Activated CD8-positive, alpha-beta T cell treated with anti-CD3 and anti-CD28 coated beads for 36 hours (primary cell): ENCODE data around the gene ENTPD3. TPM values are rescaled to one million over a fixed set of nuclear protein-coding genes. Genes with fewer than 3 reads are reported as not detected.
A peak's percentile ranks its signal among the peaks of the same experiment; 100 is the strongest.
"Not testable (repeated sequence)": the region's sequence is repeated elsewhere in the genome, so short reads cannot be mapped to it uniquely, and the experiment has no call there.

Experiments
- ATAC-seq: fragments of 200-7000 bp; cut with Tn5 transposase; one replicate; pipeline ENCODE4 v1.10.0; 2021; ENCODE audit warnings: mild to moderate bottlenecking, moderate library complexity
- CTCF ChIA-PET: fragments of 350-600 bp; sonication (Branson Sonifier 250); formaldehyde crosslinking; loops from one replicate; lab custom pipeline; 2021; ENCODE audit warnings: antibody characterized with exemption; lab: Charles Lee
- POLR2A ChIA-PET: fragments of 350-600 bp; sonication (Branson Sonifier 250); formaldehyde crosslinking; loops from one replicate; lab custom pipeline; 2021; ENCODE audit warnings: antibody characterized with exemption; lab: Charles Lee
- DNase-seq: peaks from one replicate; pipeline ENCODE4 v3.0.0-alpha.2; 2020
- H3K27ac Mint-ChIP-seq: one replicate; pipeline ENCODE4 v1.8.0; 2021; ENCODE audit warnings: mild to moderate bottlenecking, mixed read lengths
- H3K27me3 Mint-ChIP-seq: one replicate; pipeline ENCODE4 v1.8.0; 2021; ENCODE audit warnings: mixed read lengths
- H3K36me3 Mint-ChIP-seq: one replicate; pipeline ENCODE4 v1.8.0; 2021; ENCODE audit warnings: low read depth, mixed read lengths
- H3K4me1 Mint-ChIP-seq: one replicate; pipeline ENCODE4 v1.8.0; 2021; ENCODE audit warnings: low read depth, mixed read lengths
- H3K4me3 Mint-ChIP-seq: one replicate; pipeline ENCODE4 v1.8.0; 2021; ENCODE audit warnings: mild to moderate bottlenecking, moderate library complexity, mixed read lengths
- H3K9me3 Mint-ChIP-seq: one replicate; pipeline ENCODE4 v1.8.0; 2021; ENCODE audit warnings: mixed read lengths
- CTCF ChIP-seq: fragments of 200-600 bp; IDR thresholded peaks from one replicate; pipeline ENCODE4 v1.8.0; 2022; ENCODE audit warnings: antibody characterized with exemption, mild to moderate bottlenecking
- intact Hi-C: fragments of 100-400 bp; cut with micrococcal nuclease; formaldehyde crosslinking; loops from one replicate; pipeline ENCODE4 v1.10.0; 2022
- total RNA-seq, 2 experiments: library from RNA; stranded (reverse); gene quantifications; one replicate each; pipeline ENCODE4 v1.2.3, GENCODE V29; 2021

The ENTPD3 gene
- total RNA-seq, 2 experiments from 2014 or later, result not detected

DNA sequence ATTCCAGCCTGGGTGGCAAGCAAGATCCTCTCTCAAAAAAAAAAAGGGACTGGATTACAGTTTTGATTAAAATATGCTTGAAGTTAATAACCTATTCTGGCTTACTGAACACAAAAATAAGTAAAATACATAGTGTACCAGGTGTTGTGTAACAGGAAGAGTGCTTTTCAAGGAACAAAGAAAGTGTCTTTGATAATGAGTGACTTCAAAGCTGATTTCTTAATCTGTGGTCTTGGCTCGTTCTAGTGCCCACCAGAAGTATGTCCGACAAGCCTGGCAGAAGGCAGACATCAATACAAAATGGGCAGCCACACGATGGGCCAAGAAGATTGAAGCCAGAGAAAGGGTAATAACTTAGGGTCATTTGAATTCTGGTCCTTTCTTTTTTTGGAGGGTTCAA, 74.2 kb downstream of the ENTPD3 start:
- intact Hi-C loops, result no loop called here
- peaks cover 76% of the 10 kb centered on the region for H3K36me3 Mint-ChIP-seq
- ChIA-PET POLR2A (interaction anchor here (0.7 to 2.0 kb wide), 5 partner anchors 8 to 58 kb away, joined by 3 to 7 read pairs (median 6); no protein-coding TSS in a partner anchor), CTCF (interaction anchor here (0.6 kb wide), 1 partner anchor 93 kb away, joined by 3 read pairs; no protein-coding TSS in a partner anchor)
- peaks cover 42% of the 10 kb centered on the region for H3K4me1 Mint-ChIP-seq
- no peaks in the 10 kb centered on the region for H3K9me3 Mint-ChIP-seq
- TF ChIP-seq CTCF, result no peak
- DNase-seq (no peak), ATAC-seq (no peak)
- no peaks in the 10 kb centered on the region for H3K27me3 Mint-ChIP-seq
- peak overlapping the region; percentile 66 for H3K27ac Mint-ChIP-seq
- no peak overlapping the region for H3K4me3 Mint-ChIP-seq

GRCh38 chr3:40462838-40463237, 75.9 kb downstream of the ENTPD3 start:
- H3K27me3 Mint-ChIP-seq, DNase-seq, H3K4me3 Mint-ChIP-seq, H3K9me3 Mint-ChIP-seq, CTCF ChIA-PET, intact Hi-C loops, ATAC-seq: not testable (repeated sequence)
- POLR2A ChIA-PET, result interaction anchor here (0.7 to 3.4 kb wide), 4 partner anchors 10 to 967 kb away, joined by 3 to 38 read pairs (median 4); partner anchors contain the start of gene ZNF621
- Mint-ChIP-seq H3K4me1 (peaks cover 41% of the 10 kb centered on the region), H3K27ac (peak overlapping the region; percentile 40), H3K36me3 (peaks cover 77% of the 10 kb centered on the region)

GRCh38 chr3:40463579-40463978, 76.6 kb downstream of the ENTPD3 start:
- Mint-ChIP-seq H3K9me3 (no peaks in the 10 kb centered on the region), H3K27ac (peak overlapping the region; percentile 78), H3K36me3 (peaks cover 73% of the 10 kb centered on the region), H3K4me3 (no peak overlapping the region), H3K27me3 (no peaks in the 10 kb centered on the region), H3K4me1 (peaks cover 40% of the 10 kb centered on the region)
- CTCF ChIA-PET, result interaction anchor here (0.9 kb wide), 1 partner anchor 42 kb away, joined by 3 read pairs; the partner anchor contains the start of gene ZNF620
- no peak for ATAC-seq
- intact Hi-C loops, result no loop called here
- no peak for TF ChIP-seq CTCF
- no peak for DNase-seq
- POLR2A ChIA-PET, result interaction anchor here (1.0 to 3.4 kb wide), 4 partner anchors 11 to 61 kb away, joined by 3 to 38 read pairs (median 12); partner anchors contain the start of gene ZNF621

DNA sequence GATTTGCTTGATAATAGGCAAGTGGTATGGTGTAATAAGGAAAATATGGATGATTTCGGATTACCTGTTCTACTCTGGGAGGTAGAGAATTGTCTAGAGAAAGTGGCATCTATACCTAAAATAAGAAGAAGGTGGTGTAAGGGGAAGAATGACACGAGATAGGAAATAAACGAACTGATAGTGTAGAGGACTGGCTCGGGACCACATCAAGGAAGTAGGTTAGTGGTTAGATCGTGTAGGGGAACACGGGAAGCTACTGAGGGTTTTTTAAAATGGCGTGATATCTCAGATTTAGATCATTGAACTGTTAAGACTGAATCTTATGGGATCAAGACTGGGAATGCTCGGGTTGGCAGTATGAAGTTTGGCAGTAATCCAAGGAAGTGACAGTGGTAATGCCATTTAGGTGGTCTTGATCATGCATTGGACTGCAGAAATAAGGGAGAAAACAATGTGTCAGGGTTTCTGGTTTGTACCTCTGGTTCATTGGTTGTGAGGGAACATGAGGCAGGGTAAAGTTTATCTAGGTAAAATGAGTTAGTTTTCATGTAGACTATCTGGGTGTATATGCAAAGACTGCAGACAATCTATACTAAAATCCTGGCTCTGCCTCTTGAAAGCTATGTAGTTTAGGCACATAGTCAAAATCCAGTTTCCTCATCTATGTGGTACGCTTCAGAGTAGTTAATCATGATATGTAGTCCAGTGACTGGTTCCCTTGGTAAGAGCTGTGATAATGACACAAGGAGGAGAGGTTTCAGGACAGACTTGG, 77.5 kb downstream of the ENTPD3 start:
- CTCF ChIA-PET, result interaction anchor here (1.3 kb wide), 1 partner anchor 11 kb away, joined by 4 read pairs; no protein-coding TSS in a partner anchor
- no peak for TF ChIP-seq CTCF
- H3K4me3 Mint-ChIP-seq, result no peak overlapping the region
- DNase-seq (peak; percentile 29), ATAC-seq (peak; percentile 69)
- H3K27me3 Mint-ChIP-seq, result no peaks in the 10 kb centered on the region
- H3K9me3 Mint-ChIP-seq, result no peaks in the 10 kb centered on the region
- intact Hi-C loops, result no loop called here
- H3K36me3 Mint-ChIP-seq, result peaks cover 64% of the 10 kb centered on the region
- POLR2A ChIA-PET, result interaction anchor here (0.7 to 3.4 kb wide), 12 partner anchors 7 to 735 kb away, joined by 3 to 38 read pairs (median 4); partner anchors contain the start of genes CTNNB1, RPL14 and ZNF619
- H3K27ac Mint-ChIP-seq, result peak overlapping the region; percentile 78
- peaks cover 32% of the 10 kb centered on the region for H3K4me1 Mint-ChIP-seq

- no peaks in the 10 kb centered on the region for H3K9me3 Mint-ChIP-seq
- DNase-seq, result no peak
- no peak for TF ChIP-seq CTCF
- no peak for ATAC-seq
- intact Hi-C loops, result no loop called here
- H3K27ac Mint-ChIP-seq, result peak overlapping the region; percentile 78
- POLR2A ChIA-PET, result interaction anchor here (0.8 to 3.4 kb wide), 11 partner anchors 8 to 735 kb away, joined by 3 to 38 read pairs (median 4); partner anchors contain the start of genes CTNNB1, RPL14 and ZNF619
- no peak overlapping the region for H3K4me3 Mint-ChIP-seq
- CTCF ChIA-PET, result interaction anchor here (1.3 kb wide), 1 partner anchor 11 kb away, joined by 4 read pairs; no protein-coding TSS in a partner anchor
- peaks cover 58% of the 10 kb centered on the region for H3K36me3 Mint-ChIP-seq
- peaks cover 31% of the 10 kb centered on the region for H3K4me1 Mint-ChIP-seq
- H3K27me3 Mint-ChIP-seq, result no peaks in the 10 kb centered on the region
Measured at GRCh38 chr3:40465111-40465407, 78.1 kb downstream of the ENTPD3 start.
